ENCODE results near the gene KRTAP5-11.
"Not testable (repeated sequence)": the region's sequence is repeated elsewhere in the genome, so short reads cannot be mapped to it uniquely, and the experiment has no call there.

The KRTAP5-11 gene, protein sequence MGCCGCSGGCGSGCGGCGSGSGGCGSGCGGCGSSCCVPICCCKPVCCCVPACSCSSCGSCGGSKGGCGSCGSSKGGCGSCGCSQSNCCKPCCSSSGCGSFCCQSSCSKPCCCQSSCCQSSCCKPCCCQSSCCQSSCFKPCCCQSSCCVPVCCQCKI

DNA sequence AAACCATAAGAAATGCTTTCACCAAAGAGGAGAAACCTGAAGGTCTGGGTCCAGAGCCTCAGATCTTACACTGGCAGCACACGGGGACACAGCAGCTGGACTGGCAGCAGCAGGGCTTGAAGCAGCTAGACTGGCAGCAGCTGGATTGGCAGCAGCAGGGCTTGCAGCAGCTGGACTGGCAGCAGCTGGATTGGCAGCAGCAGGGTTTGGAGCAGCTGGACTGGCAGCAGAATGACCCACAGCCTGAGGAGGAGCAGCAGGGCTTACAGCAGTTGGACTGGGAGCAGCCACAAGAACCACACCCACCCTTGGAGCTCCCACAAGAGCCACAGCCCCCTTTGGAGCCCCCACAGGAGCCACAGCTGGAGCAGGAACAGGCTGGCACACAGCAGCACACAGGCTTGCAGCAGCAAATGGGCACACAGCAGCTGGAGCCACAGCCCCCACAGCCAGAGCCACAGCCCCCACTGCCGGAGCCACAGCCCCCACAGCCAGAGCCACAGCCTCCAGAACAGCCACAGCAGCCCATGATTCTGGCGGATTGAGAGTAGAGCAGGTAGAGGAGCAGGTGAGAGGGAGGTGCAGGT is at the start of gene KRTAP5-11:
Gene KRTAP5-11 (minus strand): TSS at position 567 of the 587 bp plus-strand sequence. CDS start 38 bp downstream, at position 529.
- DNase-seq: no peak

DNA sequence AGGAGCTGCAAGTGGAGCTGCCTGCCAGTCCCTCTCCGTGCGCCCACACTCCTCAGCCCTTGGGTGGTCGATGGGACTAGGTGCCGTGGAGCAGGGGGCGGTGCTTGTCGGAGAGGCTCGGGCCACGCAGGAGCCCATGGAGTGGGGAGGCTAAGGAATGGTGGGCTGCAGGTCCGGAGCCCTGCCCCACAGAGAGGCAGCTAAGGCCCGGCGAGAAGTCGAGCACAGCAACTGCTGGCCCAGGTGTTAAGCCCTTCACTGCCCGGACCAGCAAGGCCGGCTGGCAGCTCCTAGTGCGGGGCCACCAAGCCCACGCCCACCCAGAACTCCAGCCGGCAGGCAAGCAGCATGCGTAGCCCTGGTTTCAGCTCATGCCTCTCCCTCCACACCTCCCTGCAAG is 48.9 kb upstream of the KRTAP5-11 start:
- DNase-seq: not testable (repeated sequence)

DNA sequence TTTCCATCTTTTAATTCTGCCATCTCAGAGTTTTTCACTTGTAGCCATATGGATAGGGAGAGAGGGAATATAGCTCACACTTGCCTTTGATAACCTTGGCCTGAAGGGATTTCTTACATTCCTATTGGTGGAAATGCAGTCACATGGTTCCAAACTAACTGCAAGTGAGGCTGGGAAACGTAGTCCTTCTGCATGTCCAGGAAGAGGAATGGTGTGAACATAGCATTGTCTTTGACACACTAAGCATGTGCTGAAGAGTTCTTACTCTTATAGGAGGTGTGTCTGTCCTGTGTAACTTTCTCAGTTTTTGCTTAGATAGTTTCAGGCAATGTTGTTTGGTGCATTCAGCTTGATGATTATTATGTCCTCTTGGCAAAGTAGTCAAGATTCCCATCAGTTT is 47.4 kb upstream of the KRTAP5-11 start:
- not testable (repeated sequence) for DNase-seq

GRCh38 chr11:71628943-71629342 is 46.3 kb upstream of the KRTAP5-11 start:
- DNase-seq: not testable (repeated sequence)

DNA sequence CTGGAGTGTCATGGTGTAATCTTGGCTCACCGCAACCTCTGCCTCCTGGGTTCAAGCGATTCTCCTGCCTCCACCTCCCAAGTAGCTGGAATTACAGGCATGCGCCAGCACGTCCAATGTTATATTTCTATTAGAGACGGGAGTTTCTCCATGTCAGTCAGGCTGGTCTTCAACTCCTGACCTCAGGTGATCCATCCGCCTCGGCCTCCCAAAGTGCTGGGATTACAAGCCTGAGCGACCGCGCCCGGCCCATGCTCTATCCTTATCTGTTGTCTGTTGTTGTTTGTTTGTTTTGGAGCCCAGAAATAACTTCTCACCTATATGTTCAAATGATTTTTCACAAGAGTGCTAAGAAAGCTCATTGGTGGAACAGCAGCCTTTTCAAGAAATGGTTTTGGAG is 40.6 kb upstream of the KRTAP5-11 start:
- not testable (repeated sequence) for DNase-seq

GRCh38 chr11:71622561-71622960 is 39.9 kb upstream of the KRTAP5-11 start:
- not testable (repeated sequence) for DNase-seq

GRCh38 chr11:71615003-71615402 is 32.3 kb upstream of the KRTAP5-11 start:
- not testable (repeated sequence) for DNase-seq

GRCh38 chr11:71614366-71614917 is 31.8 kb upstream of the KRTAP5-11 start:
- not testable (repeated sequence) for DNase-seq

DNA sequence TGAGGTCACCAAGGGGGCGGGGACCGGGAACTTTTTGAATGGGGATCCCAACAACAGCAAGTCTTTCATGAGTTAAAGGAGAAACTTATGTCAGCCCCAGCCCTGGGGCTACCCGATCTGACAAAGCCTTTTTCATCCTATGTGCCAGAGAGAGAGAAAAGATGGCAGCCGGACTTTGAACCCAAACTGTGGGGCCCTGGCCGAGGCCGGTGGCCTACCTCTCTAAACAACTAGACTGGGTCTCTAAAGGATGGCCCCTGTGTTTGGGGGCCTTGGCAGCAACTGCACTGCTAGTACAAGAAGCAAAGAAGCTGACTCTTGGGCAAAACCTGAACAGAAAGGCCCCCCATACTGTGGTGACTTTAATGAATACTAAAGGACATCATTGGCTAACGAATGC is 31.3 kb upstream of the KRTAP5-11 start:
- not testable (repeated sequence) for DNase-seq

- not testable (repeated sequence) for DNase-seq
Measured at GRCh38 chr11:71611218-71611910, 28.7 kb upstream of the KRTAP5-11 start.

DNA sequence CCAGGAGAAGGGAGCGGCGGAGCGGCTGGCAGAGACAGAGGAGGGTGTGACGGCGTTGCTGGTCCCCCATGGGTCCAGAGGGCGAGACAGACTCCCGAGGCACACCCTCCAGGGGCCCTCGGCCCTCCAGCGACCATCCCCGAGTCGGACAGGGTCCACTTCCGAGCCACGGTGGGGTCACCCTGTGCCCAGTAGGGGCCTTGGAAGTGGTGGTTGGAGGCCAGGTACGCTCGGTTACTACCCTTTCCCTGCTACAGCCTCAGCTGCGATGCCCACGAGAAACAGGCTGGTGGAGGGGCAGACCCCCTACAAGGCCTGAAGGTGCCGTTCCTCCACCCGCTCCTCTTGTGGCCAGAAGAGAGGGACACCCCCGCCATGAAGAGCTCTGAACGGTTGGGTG is 25.6 kb upstream of the KRTAP5-11 start:
- not testable (repeated sequence) for DNase-seq

GRCh38 chr11:71607520-71608216 is 25.0 kb upstream of the KRTAP5-11 start:
- DNase-seq: not testable (repeated sequence)

DNA sequence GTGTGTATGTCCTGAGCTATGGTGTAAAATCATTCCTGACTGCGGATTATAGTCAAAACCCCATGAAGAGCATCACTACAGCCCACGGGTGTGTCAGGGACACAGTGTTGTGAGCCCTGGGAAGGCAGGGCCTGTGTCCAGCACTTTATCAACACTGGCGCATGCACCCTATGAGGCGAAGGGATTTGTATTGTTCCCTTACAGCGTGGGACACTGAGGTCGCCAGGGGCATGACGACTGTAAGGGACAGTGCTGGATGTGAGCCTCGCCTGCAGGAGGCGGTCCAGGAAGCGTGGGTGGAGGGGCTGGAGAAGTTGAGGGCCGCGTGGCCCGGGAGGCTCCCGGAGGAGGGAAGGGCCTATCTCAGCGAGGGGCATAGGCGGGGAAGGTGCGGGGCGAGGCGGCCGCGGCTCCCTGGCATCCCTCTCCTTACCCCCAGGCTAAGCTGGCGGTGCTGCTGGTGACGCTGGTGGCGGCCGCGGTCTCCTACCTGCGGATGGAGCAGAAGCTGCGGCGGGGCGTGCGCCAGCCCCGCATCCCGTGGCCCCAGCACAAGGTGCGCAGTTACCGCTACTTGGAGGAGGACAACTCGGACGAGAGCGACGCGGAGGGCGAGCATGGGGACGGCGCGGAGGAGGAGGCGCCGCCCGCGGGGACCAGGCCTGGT is 24.3 kb upstream of the KRTAP5-11 start:
- not testable (repeated sequence) for DNase-seq

DNA sequence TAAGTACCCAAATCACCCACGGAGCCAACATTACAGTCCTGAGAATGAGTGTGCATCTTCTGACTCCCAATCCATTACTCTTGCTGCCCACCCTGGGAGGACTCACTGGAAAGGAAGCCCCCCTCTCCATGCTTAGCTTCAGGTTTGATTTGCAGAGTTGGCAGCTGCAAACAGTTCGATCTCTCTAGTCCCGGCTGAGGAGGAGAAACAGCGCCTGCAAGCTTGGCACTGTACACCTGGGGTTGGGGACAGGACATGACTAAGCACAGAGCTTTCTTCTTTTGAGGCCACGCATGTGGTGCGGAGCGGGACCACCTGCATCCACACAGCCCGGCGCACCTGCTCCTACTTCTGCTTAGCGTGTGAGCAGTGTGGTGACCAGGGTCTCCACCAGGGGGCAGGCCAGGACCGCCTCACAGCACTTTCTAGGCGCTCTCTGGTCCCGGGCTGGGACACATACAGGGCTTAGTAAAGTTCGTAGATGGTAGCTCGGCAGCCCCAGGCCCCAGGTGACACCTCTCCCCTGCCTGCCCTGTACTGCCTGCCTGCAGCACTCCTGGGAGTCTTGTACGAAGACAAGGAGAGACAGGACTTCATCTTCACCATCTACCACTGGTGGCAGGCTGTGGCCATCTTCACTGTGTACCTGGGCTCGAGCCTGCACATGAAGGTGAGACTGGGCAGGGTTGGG is 22.3 kb upstream of the KRTAP5-11 start:
- DNase-seq: not testable (repeated sequence)

DNA sequence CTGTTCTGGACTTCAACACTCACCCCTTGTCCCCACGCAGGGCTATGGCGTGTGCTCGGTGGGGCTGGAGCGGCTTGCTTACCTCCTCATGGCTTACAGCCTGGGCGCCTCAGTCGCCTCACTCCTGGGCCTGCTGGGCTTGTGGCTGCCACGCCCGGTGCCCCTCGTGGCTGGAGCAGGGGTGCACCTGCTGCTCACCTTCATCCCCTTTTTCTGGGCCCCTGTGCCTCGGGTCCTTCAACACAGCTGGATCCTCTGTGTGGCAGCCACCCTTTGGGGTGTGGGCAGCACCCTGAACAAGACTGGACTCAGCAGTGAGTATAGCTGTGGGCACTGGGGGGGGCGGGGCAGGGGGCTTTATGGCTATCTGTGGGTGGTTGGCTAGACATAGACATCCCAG is 20.5 kb upstream of the KRTAP5-11 start:
- not testable (repeated sequence) for DNase-seq

DNA sequence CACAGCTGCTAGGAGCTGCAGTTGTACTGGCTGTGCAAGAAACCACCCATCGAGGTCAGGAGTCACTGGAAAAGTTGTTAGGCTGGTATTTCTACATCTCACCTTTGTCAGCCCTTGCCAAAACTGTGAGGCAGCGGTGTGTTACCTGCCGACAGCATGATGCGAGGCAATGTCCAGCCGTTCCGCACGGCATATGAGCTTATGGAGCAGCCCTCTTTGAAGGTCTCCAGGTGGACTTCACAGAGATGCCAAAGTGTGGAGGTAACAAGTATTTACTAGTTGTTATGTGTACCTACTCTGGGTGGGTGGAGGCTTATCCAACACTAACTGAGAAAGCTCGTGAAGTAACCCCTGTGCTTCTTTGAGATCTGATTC is 6.9 kb upstream of the KRTAP5-11 start:
- not testable (repeated sequence) for DNase-seq

DNA sequence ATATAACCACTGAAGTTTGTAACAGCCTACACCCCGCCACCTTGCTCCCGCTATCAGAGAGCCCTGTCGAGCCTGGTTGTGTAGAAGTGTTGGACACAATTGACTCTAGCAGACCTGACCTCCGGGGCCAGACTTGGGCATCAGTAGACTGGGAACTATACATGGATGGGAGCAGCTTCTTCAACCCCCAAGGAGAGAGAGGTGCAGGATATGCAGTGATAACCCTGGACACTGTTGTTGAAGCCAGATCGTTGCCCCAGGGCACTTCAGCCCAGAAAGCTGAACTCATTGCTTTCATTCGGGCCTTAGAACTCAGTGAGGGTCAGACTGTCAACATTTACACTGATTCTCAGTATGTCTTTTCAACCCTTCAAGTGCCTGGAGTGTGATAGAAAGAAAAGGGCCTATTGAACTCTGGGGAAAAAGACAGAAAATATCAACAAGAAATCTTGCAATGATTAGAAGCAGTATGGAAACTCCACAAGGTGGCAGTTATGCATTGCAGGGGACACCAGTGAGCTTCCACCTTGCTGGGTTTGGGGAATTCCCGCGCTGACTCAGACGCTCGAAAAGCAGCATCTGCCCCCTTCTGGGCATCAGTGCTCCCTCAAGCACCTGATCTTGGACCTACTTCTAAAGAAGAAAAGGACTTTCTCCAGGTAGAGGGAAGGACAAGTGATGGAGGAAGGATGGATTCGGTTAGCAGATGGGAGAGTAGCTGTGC is 6.3 kb upstream of the KRTAP5-11 start:
- DNase-seq: not testable (repeated sequence)

GRCh38 chr11:71588314-71588713 is 5.6 kb upstream of the KRTAP5-11 start:
- not testable (repeated sequence) for DNase-seq

GRCh38 chr11:71585673-71586072 is 3.0 kb upstream of the KRTAP5-11 start:
- DNase-seq: not testable (repeated sequence)

DNA sequence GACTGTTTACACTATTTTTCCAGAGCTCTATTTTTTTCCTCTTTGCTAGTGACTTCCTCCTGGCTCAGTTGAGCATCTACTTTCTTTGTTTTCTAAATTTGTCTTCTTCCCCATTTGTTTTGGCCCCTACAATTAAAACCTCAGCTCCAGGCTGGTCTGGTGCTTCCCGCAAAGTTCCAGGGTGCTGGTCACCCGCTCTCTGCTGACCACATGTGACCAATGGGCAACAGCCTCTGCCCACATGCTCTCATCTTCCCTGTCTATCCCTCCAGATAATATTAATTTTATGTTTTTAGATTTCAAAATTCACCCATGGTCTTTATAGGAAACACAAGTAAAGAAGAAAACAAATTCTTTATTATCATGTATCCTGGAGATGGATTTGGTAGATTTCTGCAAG is 294 bp upstream of the KRTAP5-11 start:
- not testable (repeated sequence) for DNase-seq

DNA sequence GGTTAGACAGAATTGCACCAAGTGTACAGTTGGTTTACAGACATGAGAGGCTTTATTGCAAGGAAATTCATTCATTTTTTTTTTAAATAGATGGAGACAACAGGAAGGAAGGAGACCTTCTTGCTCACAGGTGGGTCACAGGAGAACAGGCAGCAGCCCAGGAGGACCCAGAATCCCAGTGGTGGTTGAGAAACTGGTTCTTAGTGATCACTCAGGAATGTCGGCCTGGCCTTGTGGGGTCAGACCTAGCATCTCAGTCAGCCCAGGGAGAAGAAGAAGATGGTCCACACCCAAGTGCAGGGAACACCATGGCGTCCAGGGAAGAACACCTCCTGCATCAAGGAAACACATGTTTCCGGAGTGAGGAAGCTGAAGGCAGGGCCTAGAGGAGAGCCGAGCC is 849 bp downstream of the KRTAP5-11 start:
- DNase-seq: no peak
